Kidney (tissue), 14 donors: ENCODE results near the gene ATP10D. TPM values are rescaled to one million over a fixed set of nuclear protein-coding genes. Genes with fewer than 3 reads are reported as not detected.

Source experiments
- DNase-seq, 5 donors: peaks; one replicate each; pipeline ENCODE4 v3.0.0-alpha.2; 2013 to 2020
- FAIRE-seq: peaks from 2 replicates; lab custom pipeline; 2012; peaks lifted over from hg19 to GRCh38; lab: Jason Lieb, UNC
- H3K27ac ChIP-seq, 2 donors: one replicate each; pipeline ENCODE4 v1.7.0; 2013; ENCODE audit warnings: low read depth in 2 of 2, low read length in 2 of 2, inconsistent platforms in 1 of 2
- H3K27me3 ChIP-seq: one replicate; pipeline ENCODE4 v1.7.1; 2013; ENCODE audit warnings: low read length, inconsistent platforms; ENCODE audit not compliant: control insufficient read depth, insufficient read depth
- H3K36me3 ChIP-seq, 3 donors: one replicate each; pipeline versions ENCODE4 v1.7.0 to v1.7.1; 2013; ENCODE audit warnings: low read length in 3 of 3, control low read depth in 1 of 3, inconsistent platforms in 1 of 3; ENCODE audit not compliant: insufficient read depth in 3 of 3, control insufficient read depth in 2 of 3
- H3K4me1 ChIP-seq, 3 donors: one replicate each; pipeline versions ENCODE4 v1.7.0 to v1.7.1; 2013; ENCODE audit warnings: low read length in 3 of 3, inconsistent platforms in 1 of 3, low read depth in 1 of 3; ENCODE audit not compliant: control insufficient read depth in 2 of 3, insufficient read depth in 2 of 3
- H3K4me3 ChIP-seq, 3 donors: one replicate each; pipeline versions ENCODE4 v1.7.0 to v1.8.1; 2013; ENCODE audit warnings: low read length in 3 of 3, control low read depth in 1 of 3, inconsistent platforms in 1 of 3
- H3K9ac ChIP-seq, 3 donors: one replicate each; pipeline versions ENCODE4 v1.7.0 to v1.7.1; 2013; ENCODE audit warnings: low read length in 3 of 3, control low read depth in 1 of 3, inconsistent platforms in 1 of 3
- H3K9me3 ChIP-seq, 3 donors: one replicate each; pipeline versions ENCODE4 v1.7.0 to v1.7.1; 2013; ENCODE audit warnings: low read length in 3 of 3, control low read depth in 1 of 3, inconsistent platforms in 1 of 3; ENCODE audit not compliant: control insufficient read depth in 2 of 3, insufficient read depth in 1 of 3
- CTCF ChIP-seq: IDR thresholded peaks from 3 replicates; pipeline ENCODE4 v1.5.1; 2012; ENCODE audit warnings: mild to moderate bottlenecking, moderate library complexity, borderline replicate concordance; ENCODE audit not compliant: insufficient read depth; ENCODE audit errors: extremely low read depth
- intact Hi-C: fragments of 100-400 bp; cut with DNase I; formaldehyde crosslinking; loops from one replicate; pipeline ENCODE4 v1.11.1; 2022
- polyA plus RNA-seq: library from polyadenylated mRNA; stranded (reverse); fragments of 350-450 nt; fragmentation: Illumina TruSeq; extraction: RNeasy Lipid Tissue Mini Kit (QIAGEN cat#74804); gene quantifications from one replicate; pipeline ENCODE4 v1.2.3, GENCODE V29; 2014; ENCODE audit warnings: low read depth, low replicate concordance; ENCODE audit not compliant: insufficient read depth
- total RNA-seq: library from RNA; stranded (reverse); fragmentation: NEBNext Ultra II Directional; extraction: Animal tissue kit (Norgen Biotek cat#: 25700); gene quantifications from one replicate; pipeline ENCODE4 v1.2.1, GENCODE V29; 2021
- donor health status: control.
- donor health status: control.
- donor health status: control.
- donor health status: control.
- donor health status: control.
- donor health status: DM: yes; HTN: yes; CAD: no.
- donor health status: Normal renal cell carcinoma (clear cell type).

The ATP10D gene
- total and polyA plus RNA-seq, 2 donors from 2014 or later: 10.4 to 43.6 TPM

GRCh38 chr4:47639531-47639930 lies 154.5 kb downstream of the ATP10D start:
- FAIRE-seq: no peak

GRCh38 chr4:47640911-47641310 lies 155.8 kb downstream of the ATP10D start:
- no peaks in the 10 kb centered on the region for H3K27me3 ChIP-seq
- no peak overlapping the region for H3K4me3 ChIP-seq
- TF ChIP-seq CTCF: no peak
- no peak for DNase-seq
- no peaks in the 10 kb centered on the region for H3K36me3 ChIP-seq
- H3K27ac ChIP-seq: no peak overlapping the region
- no peaks in the 10 kb centered on the region for H3K4me1 ChIP-seq
- H3K9ac ChIP-seq: no peak overlapping the region
- no peak for FAIRE-seq
- intact Hi-C loops: no loop called here
- H3K9me3 ChIP-seq: no peaks in the 10 kb centered on the region

More at GRCh38 chr4:47639531-47639930, 154.5 kb downstream of the ATP10D start:
- H3K36me3 ChIP-seq: no peaks in the 10 kb centered on the region
- H3K27me3 ChIP-seq: no peaks in the 10 kb centered on the region
- intact Hi-C loops: no loop called here
- TF ChIP-seq CTCF: no peak
- H3K9me3 ChIP-seq: no peaks in the 10 kb centered on the region
- H3K4me1 ChIP-seq: no peaks in the 10 kb centered on the region
- H3K9ac ChIP-seq: no peak overlapping the region
- no peak overlapping the region for H3K4me3 ChIP-seq
- no peak for DNase-seq
- no peak overlapping the region for H3K27ac ChIP-seq

GRCh38 chr4:47641755-47642154 lies 156.7 kb downstream of the ATP10D start:
- FAIRE-seq: no peak
- H3K27ac ChIP-seq: no peak overlapping the region
- intact Hi-C loops: no loop called here
- H3K9me3 ChIP-seq: no peaks in the 10 kb centered on the region
- no peak overlapping the region for H3K9ac ChIP-seq
- no peak for DNase-seq
- H3K4me1 ChIP-seq: no peaks in the 10 kb centered on the region
- no peaks in the 10 kb centered on the region for H3K27me3 ChIP-seq
- no peak overlapping the region for H3K4me3 ChIP-seq
- no peaks in the 10 kb centered on the region for H3K36me3 ChIP-seq
- TF ChIP-seq CTCF: no peak

GRCh38 chr4:47642191-47642830 lies 157.2 kb downstream of the ATP10D start:
- Histone ChIP-seq H3K27me3 (no peaks in the 10 kb centered on the region), H3K4me1 (no peaks in the 10 kb centered on the region), H3K27ac (no peak overlapping the region), H3K36me3 (no peaks in the 10 kb centered on the region), H3K4me3 (no peak overlapping the region), H3K9me3 (no peaks in the 10 kb centered on the region), H3K9ac (no peak overlapping the region)
- FAIRE-seq (no peak), DNase-seq (no peak)
- intact Hi-C loops: no loop called here
- TF ChIP-seq CTCF: no peak
